ENCODE data around the gene RUSC1. TPM values are rescaled to one million over a fixed set of nuclear protein-coding genes. Genes with fewer than 3 reads are reported as not detected.
A peak's percentile ranks its signal among the peaks of the same experiment; 100 is the strongest.

RUSC1 gene
- total and polyA plus RNA-seq, 5 donors: 20.8 to 29.7 (median 23.2) TPM

GRCh38 chr1:155308493-155309422 is 11.9 kb upstream of the RUSC1 start, which contains the start of gene FDPS:
FDPS (plus strand) TSS chr1:155308866; CDS start chr1:155309790, 924 bp downstream.
- WGBS: under 1% methylated on average over 51 of the region's 51 CpGs
- ATAC-seq: peak; percentile 99

GRCh38 chr1:155309423-155310021 is 11.2 kb upstream of the RUSC1 start:
- DNase-seq: peak; percentile 53 to 82 (median 80)
- intact Hi-C loops (cut with DNase I): no loop called here
- H3K27me3 ChIP-seq (ENCODE audit: control insufficient read depth, insufficient read depth): no peaks in the 10 kb centered on the region
- WGBS: 17% methylated on average over 11 of the region's 11 CpGs
- H3K4me3 ChIP-seq (ENCODE audit: low read length): peak overlapping the region; percentile 69
- peak overlapping the region; percentile 94 for H3K27ac ChIP-seq (ENCODE audit: low read length)
- ATAC-seq: peak; percentile 19 to 55
- H3K9me3 ChIP-seq (ENCODE audit: control insufficient read depth, low read length): no peaks in the 10 kb centered on the region
- no peaks in the 10 kb centered on the region for H3K4me1 ChIP-seq (ENCODE audit: control insufficient read depth, insufficient read depth, low read length)

More at GRCh38 chr1:155308493-155309422, 11.9 kb upstream of the RUSC1 start, which contains the start of gene FDPS:
- Histone ChIP-seq H3K27ac (ENCODE audit: low read length) (peak within 1 kb of the TSS; percentile 94), H3K27me3 (ENCODE audit: control insufficient read depth, insufficient read depth) (no peaks in the 10 kb centered on the region), H3K4me1 (ENCODE audit: control insufficient read depth, insufficient read depth, low read length) (no peaks in the 10 kb centered on the region), H3K9me3 (ENCODE audit: control insufficient read depth, low read length) (no peaks in the 10 kb centered on the region), H3K4me3 (ENCODE audit: low read length) (peak within 1 kb of the TSS; percentile 69)
- intact Hi-C loops (cut with DNase I): no loop called here
- DNase-seq: peak; percentile 99

- intact Hi-C loops (cut with DNase I): no loop called here
- H3K27me3 ChIP-seq (ENCODE audit: control insufficient read depth, insufficient read depth): no peaks in the 10 kb centered on the region
- no peak for DNase-seq
- H3K4me3 ChIP-seq (ENCODE audit: low read length): no peak overlapping the region
- H3K4me1 ChIP-seq (ENCODE audit: control insufficient read depth, insufficient read depth, low read length): no peaks in the 10 kb centered on the region
- H3K27ac ChIP-seq (ENCODE audit: low read length): no peak overlapping the region
- no peaks in the 10 kb centered on the region for H3K9me3 ChIP-seq (ENCODE audit: control insufficient read depth, low read length)
- ATAC-seq: no peak
- 67% methylated on average over 8 of the region's 8 CpGs for WGBS
Measured at GRCh38 chr1:155313261-155313660, 7.4 kb upstream of the RUSC1 start.

- Histone ChIP-seq H3K9me3 (ENCODE audit: control insufficient read depth, low read length) (no peaks in the 10 kb centered on the region), H3K27ac (ENCODE audit: low read length) (no peak overlapping the region), H3K4me3 (ENCODE audit: low read length) (no peak overlapping the region), H3K4me1 (ENCODE audit: control insufficient read depth, insufficient read depth, low read length) (peaks cover under 1% of the 10 kb centered on the region), H3K27me3 (ENCODE audit: control insufficient read depth, insufficient read depth) (no peaks in the 10 kb centered on the region)
- ATAC-seq (no peak), DNase-seq (no peak)
- intact Hi-C loops (cut with DNase I): no loop called here
- WGBS: 93% methylated on average over 3 of the region's 3 CpGs
Measured at GRCh38 chr1:155316922-155317321, 3.8 kb upstream of the RUSC1 start.

- H3K4me1 ChIP-seq (ENCODE audit: control insufficient read depth, insufficient read depth, low read length): peaks cover 4% of the 10 kb centered on the region
- intact Hi-C loops (cut with DNase I): no loop called here
- 95% methylated on average over 9 of the region's 9 CpGs for WGBS
- ATAC-seq (no peak), DNase-seq (peak in 1 of 3 donors; percentile 33)
- no peak overlapping the region for H3K4me3 ChIP-seq (ENCODE audit: low read length)
- H3K27ac ChIP-seq (ENCODE audit: low read length): no peak overlapping the region
- no peaks in the 10 kb centered on the region for H3K27me3 ChIP-seq (ENCODE audit: control insufficient read depth, insufficient read depth)
- no peaks in the 10 kb centered on the region for H3K9me3 ChIP-seq (ENCODE audit: control insufficient read depth, low read length)
Measured at GRCh38 chr1:155318082-155318481, 2.6 kb upstream of the RUSC1 start.

- H3K9me3 ChIP-seq (ENCODE audit: control insufficient read depth, low read length): no peaks in the 10 kb centered on the region
- no peak overlapping the region for H3K27ac ChIP-seq (ENCODE audit: low read length)
Measured at GRCh38 chr1:155319536-155319935, 1.2 kb upstream of the RUSC1 start.

GRCh38 chr1:155320252-155320651 is 442 bp upstream of the RUSC1 start:
- Histone ChIP-seq H3K4me1 (ENCODE audit: control insufficient read depth, insufficient read depth, low read length) (peaks cover 4% of the 10 kb centered on the region), H3K27me3 (ENCODE audit: control insufficient read depth, insufficient read depth) (no peaks in the 10 kb centered on the region), H3K4me3 (ENCODE audit: low read length) (peak overlapping the region; percentile 49), H3K27ac (ENCODE audit: low read length) (peak overlapping the region; percentile 24), H3K9me3 (ENCODE audit: control insufficient read depth, low read length) (no peaks in the 10 kb centered on the region)
- ATAC-seq: no peak
- intact Hi-C loops (cut with DNase I): loop anchor here (5.0 to 10.0 kb wide), 4 partner anchors 43 to 185 kb away; partner anchors contain the start of genes HCN3 (in 4 of the 4) and ENTREP3 (in 1 of the 4)
- no peak for DNase-seq
- 29% methylated on average over 11 of the region's 11 CpGs for WGBS

More at GRCh38 chr1:155319536-155319935, 1.2 kb upstream of the RUSC1 start:
- no peaks in the 10 kb centered on the region for H3K27me3 ChIP-seq (ENCODE audit: control insufficient read depth, insufficient read depth)
- ATAC-seq (no peak), DNase-seq (no peak)
- 75% methylated on average over 5 of the region's 5 CpGs for WGBS
- H3K4me1 ChIP-seq (ENCODE audit: control insufficient read depth, insufficient read depth, low read length): peaks cover 4% of the 10 kb centered on the region
- no peak overlapping the region for H3K4me3 ChIP-seq (ENCODE audit: low read length)
- intact Hi-C loops (cut with DNase I): no loop called here

GRCh38 chr1:155321639-155322503 is 1.2 kb downstream of the RUSC1 start:
- Histone ChIP-seq H3K9me3 (ENCODE audit: control insufficient read depth, low read length) (no peaks in the 10 kb centered on the region), H3K27me3 (ENCODE audit: control insufficient read depth, insufficient read depth) (no peaks in the 10 kb centered on the region), H3K27ac (ENCODE audit: low read length) (peak overlapping the region; percentile 51), H3K4me1 (ENCODE audit: control insufficient read depth, insufficient read depth, low read length) (peaks cover 4% of the 10 kb centered on the region), H3K4me3 (ENCODE audit: low read length) (peak overlapping the region; percentile 72)
- intact Hi-C loops (cut with DNase I): loop anchor here (5.0 to 10.0 kb wide), 4 partner anchors 45 to 183 kb away; partner anchors contain the start of genes HCN3 (in 4 of the 4) and ENTREP3 (in 1 of the 4)
- 38% methylated on average over 27 of the region's 27 CpGs for WGBS
- DNase-seq (peak; percentile 32 to 66 (median 64)), ATAC-seq (no peak)

GRCh38 chr1:155322571-155322952 is 1.9 kb downstream of the RUSC1 start:
- Histone ChIP-seq H3K4me3 (ENCODE audit: low read length) (peak overlapping the region; percentile 72), H3K9me3 (ENCODE audit: control insufficient read depth, low read length) (no peaks in the 10 kb centered on the region), H3K4me1 (ENCODE audit: control insufficient read depth, insufficient read depth, low read length) (peaks cover 4% of the 10 kb centered on the region), H3K27me3 (ENCODE audit: control insufficient read depth, insufficient read depth) (no peaks in the 10 kb centered on the region), H3K27ac (ENCODE audit: low read length) (peak overlapping the region; percentile 71)
- DNase-seq (peak in 1 of 3 donors; percentile 79), ATAC-seq (no peak)
- intact Hi-C loops (cut with DNase I): loop anchor here (5.0 to 10.0 kb wide), 4 partner anchors 45 to 182 kb away; partner anchors contain the start of genes HCN3 (in 4 of the 4) and ENTREP3 (in 1 of the 4)
- under 1% methylated on average over 28 of the region's 28 CpGs for WGBS

Data from right cardiac atrium (tissue), 5 donors.